ENCODE results near the gene MRPL36. TPM values are rescaled to one million over a fixed set of nuclear protein-coding genes. Genes with fewer than 3 reads are reported as not detected.
A peak's percentile ranks its signal among the peaks of the same experiment; 100 is the strongest.

The MRPL36 gene
- total RNA-seq, 4 donors from 2014 or later, result 44.6 to 54.9 (median 49.3) TPM

GRCh38 chr5:1793966-1794900, 5.4 kb downstream of the MRPL36 start:
- TF ChIP-seq POLR2A (IDR thresholded peaks at IDR 0.05) (no peak), CTCF (IDR thresholded peaks at IDR 0.05) (no peak)
- H3K4me3 ChIP-seq, result no peak overlapping the region
- no peak for DNase-seq
- no peaks in the 10 kb centered on the region for H3K27me3 ChIP-seq
- H3K36me3 ChIP-seq, result peaks cover 0 to 29% (median 13%) of the 10 kb centered on the region in 3 donors
- intact Hi-C loops (cut with DNase I), result no loop called here
- H3K27ac ChIP-seq, result no peak overlapping the region
- no peaks in the 10 kb centered on the region for H3K9me3 ChIP-seq
- H3K4me1 ChIP-seq, result peaks cover 9 to 49% (median 16%) of the 10 kb centered on the region in 3 donors
- 69 to 76% methylated on average over 12 to 27 of the region's 33 CpGs for WGBS, 2 donors

- Histone ChIP-seq H3K4me3 (peak overlapping the region in 1 of 4 donors; percentile 1), H3K27ac (peak overlapping the region in 2 of 4 donors; percentile 36 to 44), H3K27me3 (no peaks in the 10 kb centered on the region), H3K36me3 (peaks cover 0 to 25% (median 13%) of the 10 kb centered on the region in 3 donors), H3K4me1 (peaks cover 0 to 40% (median 10%) of the 10 kb centered on the region in 3 donors), H3K9me3 (no peaks in the 10 kb centered on the region)
- intact Hi-C loops (cut with DNase I), result no loop called here
- 36 to 67% methylated on average over 3 to 9 of the region's 10 CpGs for WGBS, 2 donors
- TF ChIP-seq POLR2A (IDR thresholded peaks at IDR 0.05) (no peak), CTCF (IDR thresholded peaks at IDR 0.05) (no peak)
- DNase-seq, result no peak
Measured at GRCh38 chr5:1793301-1793740, 6.3 kb downstream of the MRPL36 start.

GRCh38 chr5:1792842-1793266, 6.8 kb downstream of the MRPL36 start:
- WGBS, 2 donors, result 45 to 64% methylated on average over 6 to 8 of the region's 8 CpGs
- intact Hi-C loops (cut with DNase I), result no loop called here
- no peaks in the 10 kb centered on the region for H3K9me3 ChIP-seq
- H3K27me3 ChIP-seq, result no peaks in the 10 kb centered on the region
- no peak for DNase-seq
- peak overlapping the region in 2 of 4 donors; percentile 36 to 44 for H3K27ac ChIP-seq
- peaks cover 0 to 35% (median 10%) of the 10 kb centered on the region in 3 donors for H3K4me1 ChIP-seq
- H3K4me3 ChIP-seq, result peak overlapping the region in 1 of 4 donors; percentile 1
- H3K36me3 ChIP-seq, result peaks cover 0 to 20% (median 10%) of the 10 kb centered on the region in 3 donors
- TF ChIP-seq CTCF (IDR thresholded peaks at IDR 0.05) (no peak), POLR2A (IDR thresholded peaks at IDR 0.05) (no peak)

- Histone ChIP-seq H3K9me3 (no peaks in the 10 kb centered on the region), H3K27me3 (peaks cover 0 to 17% (median 0%) of the 10 kb centered on the region in 4 donors), H3K27ac (no peak overlapping the region), H3K4me3 (no peak overlapping the region), H3K4me1 (peaks cover 0 to 20% (median 8%) of the 10 kb centered on the region in 3 donors), H3K36me3 (peaks cover 0 to 3% (median 0%) of the 10 kb centered on the region in 3 donors)
- WGBS, 2 donors, result 64 to 81% methylated on average over 2 to 3 of the region's 3 CpGs
- DNase-seq, result no peak
- intact Hi-C loops (cut with DNase I), result no loop called here
- TF ChIP-seq POLR2A (IDR thresholded peaks at IDR 0.05) (no peak), CTCF (IDR thresholded peaks at IDR 0.05) (no peak)
Measured at GRCh38 chr5:1791176-1791575, 8.5 kb downstream of the MRPL36 start.
